Measurements from ENCODE around the gene ZNF724. TPM values are rescaled to one million over a fixed set of nuclear protein-coding genes. Genes with fewer than 3 reads are reported as not detected.

The ZNF724 gene
- total RNA-seq, 1 donor from 2014 or later = 7.6 TPM

GRCh38 chr19:23263396-23263795 lies 13.2 kb upstream of the ZNF724 start:
- TF ChIP-seq CTCF (IDR thresholded peaks at IDR 0.05; ENCODE audit: insufficient read depth, low read length, poor library complexity, severe bottlenecking) = no peak
- DNase-seq (ENCODE audit: low read depth) = no peak

GRCh38 chr19:23262920-23263319 lies 12.7 kb upstream of the ZNF724 start:
- no peak for DNase-seq (ENCODE audit: low read depth)
- Histone ChIP-seq H3K4me3 (ENCODE audit: low read depth, low read length) (no peak overlapping the region), H3K36me3 (ENCODE audit: control insufficient read depth, insufficient read depth, low read length) (no peaks in the 10 kb centered on the region), H3K27me3 (ENCODE audit: control insufficient read depth, insufficient read depth, low read length) (no peaks in the 10 kb centered on the region)
- TF ChIP-seq CTCF (IDR thresholded peaks at IDR 0.05; ENCODE audit: insufficient read depth, low read length, poor library complexity, severe bottlenecking) = no peak

More at GRCh38 chr19:23263396-23263795, 13.2 kb upstream of the ZNF724 start:
- no peaks in the 10 kb centered on the region for H3K27me3 ChIP-seq (ENCODE audit: control insufficient read depth, insufficient read depth, low read length)
- H3K36me3 ChIP-seq (ENCODE audit: control insufficient read depth, insufficient read depth, low read length) = no peaks in the 10 kb centered on the region
- H3K4me3 ChIP-seq (ENCODE audit: low read depth, low read length) = no peak overlapping the region

- no peak for DNase-seq (ENCODE audit: low read depth)
These were observed 11.4 kb upstream of the ZNF724 start for GRCh38 chr19:23261496-23262020.

GRCh38 chr19:23260956-23261355 lies 10.8 kb upstream of the ZNF724 start:
- TF ChIP-seq CTCF (IDR thresholded peaks at IDR 0.05; ENCODE audit: insufficient read depth, low read length, poor library complexity, severe bottlenecking) = no peak
- H3K36me3 ChIP-seq (ENCODE audit: control insufficient read depth, insufficient read depth, low read length) = no peaks in the 10 kb centered on the region
- H3K27me3 ChIP-seq (ENCODE audit: control insufficient read depth, insufficient read depth, low read length) = no peaks in the 10 kb centered on the region
- DNase-seq (ENCODE audit: low read depth) = no peak
- no peak overlapping the region for H3K4me3 ChIP-seq (ENCODE audit: low read depth, low read length)

More at GRCh38 chr19:23261496-23262020, 11.4 kb upstream of the ZNF724 start:
- Histone ChIP-seq H3K27me3 (ENCODE audit: control insufficient read depth, insufficient read depth, low read length) (no peaks in the 10 kb centered on the region), H3K36me3 (ENCODE audit: control insufficient read depth, insufficient read depth, low read length) (no peaks in the 10 kb centered on the region), H3K4me3 (ENCODE audit: low read depth, low read length) (no peak overlapping the region)
- TF ChIP-seq CTCF (IDR thresholded peaks at IDR 0.05; ENCODE audit: insufficient read depth, low read length, poor library complexity, severe bottlenecking) = no peak

- Histone ChIP-seq H3K4me3 (ENCODE audit: low read depth, low read length) (no peak overlapping the region), H3K36me3 (ENCODE audit: control insufficient read depth, insufficient read depth, low read length) (no peaks in the 10 kb centered on the region)
These were observed 9.8 kb upstream of the ZNF724 start for GRCh38 chr19:23259961-23260360.

More at GRCh38 chr19:23259961-23260360, 9.8 kb upstream of the ZNF724 start:
- DNase-seq (ENCODE audit: low read depth) = no peak
- H3K27me3 ChIP-seq (ENCODE audit: control insufficient read depth, insufficient read depth, low read length) = no peaks in the 10 kb centered on the region
- no peak for TF ChIP-seq CTCF (IDR thresholded peaks at IDR 0.05; ENCODE audit: insufficient read depth, low read length, poor library complexity, severe bottlenecking)
